Measurements from ENCODE around the gene TDRD12. TPM values are rescaled to one million over a fixed set of nuclear protein-coding genes. Genes with fewer than 3 reads are reported as not detected.

Gene TDRD12
- total RNA-seq, 1 experiment from 2014 or later, result 1.3 TPM

- Histone ChIP-seq H3K18ac (ENCODE audit: insufficient read length, low read depth, low read length) (no peak overlapping the region), H3K23me2 (ENCODE audit: insufficient read length, low read depth, low read length, poor library complexity, severe bottlenecking) (no peaks in the 10 kb centered on the region), H2BK12ac (ENCODE audit: insufficient read length, low read depth, low read length) (no peak overlapping the region), H4K91ac (ENCODE audit: insufficient read length, low read depth, low read length) (no peak overlapping the region), H3K56ac (ENCODE audit: insufficient read length, low read depth, low read length) (no peak overlapping the region), H2AFZ (ENCODE audit: low read length) (no peak overlapping the region), H4K20me1 (ENCODE audit: control insufficient read depth, insufficient read depth, insufficient read length) (no peaks in the 10 kb centered on the region), H2BK20ac (ENCODE audit: low read depth, low read length, poor library complexity, severe bottlenecking) (no peak overlapping the region), H3K9me3 (ENCODE audit: control insufficient read depth, low read depth, low read length) (no peaks in the 10 kb centered on the region), H3K79me1 (ENCODE audit: insufficient read depth, low read depth, low read length, poor library complexity, severe bottlenecking) (no peaks in the 10 kb centered on the region), H4K8ac (replicated peaks; ENCODE audit: insufficient read length, low read depth, low read length) (no peak overlapping the region), H3K4me2 (ENCODE audit: insufficient read depth, insufficient read length, low read length) (no peak overlapping the region), H2BK15ac (ENCODE audit: low read depth, low read length) (no peak overlapping the region), H3K4ac (ENCODE audit: low read depth, low read length) (no peak overlapping the region), H3K23ac (ENCODE audit: insufficient read length, low read depth, low read length) (no peak overlapping the region), H3K9ac (ENCODE audit: extremely low read depth, insufficient read length, low read length) (no peak overlapping the region), H3K27me3 (ENCODE audit: insufficient read depth, low read length) (no peaks in the 10 kb centered on the region), H3K27ac (ENCODE audit: insufficient read length, low read depth, low read length) (no peak overlapping the region), H3T11ph (ENCODE audit: low read length) (no peak overlapping the region), H3K79me2 (ENCODE audit: insufficient read depth, low read length) (no peaks in the 10 kb centered on the region), H3K14ac (ENCODE audit: insufficient read depth, low read length) (no peak overlapping the region), H4K5ac (ENCODE audit: insufficient read length, low read depth, low read length) (no peak overlapping the region), H2BK120ac (ENCODE audit: low read depth, low read length, poor library complexity, severe bottlenecking) (no peak overlapping the region), H2AK5ac (ENCODE audit: insufficient read length, low read length) (no peak overlapping the region), H3K4me1 (ENCODE audit: insufficient read depth, low read length) (no peaks in the 10 kb centered on the region), H2BK5ac (ENCODE audit: insufficient read length, low read length) (no peak overlapping the region)
- DNase-seq, result no peak
- H3K4me1 Mint-ChIP-seq, result no peaks in the 10 kb centered on the region
- H3K27me3 Mint-ChIP-seq (ENCODE audit: low read depth), result peaks cover 7% of the 10 kb centered on the region
- H3K9me3 Mint-ChIP-seq, result peaks cover 32 to 36% of the 10 kb centered on the region in 2 experiments
- no CpG with 5 or more reads among the region's 8 CpGs for WGBS (ENCODE audit: extremely low coverage, insufficient read length, low lambda C conversion rate)
- no peak overlapping the region for H3K4me3 Mint-ChIP-seq
- TF ChIP-seq CTCF (conservative IDR thresholded peaks at IDR 0.05), result no peak
- no peak overlapping the region for H3K27ac Mint-ChIP-seq
- peaks cover 8 to 11% (median 10%) of the 10 kb centered on the region in 3 experiments; a peak in 6 of 7 replicates for H3K36me3 Mint-ChIP-seq (ENCODE audit: insufficient read depth in 1 of 3, low read depth in 3 of 3)
Observed at GRCh38 chr19:32842061-32842460, 122.5 kb downstream of the TDRD12 start.

Measured in H9 (cell line).